C4-2B (cell line): Measurements from ENCODE around the gene CCDC196.

ENCODE experiments used
- CTCF ChIP-seq: fragments of 450-650 bp; conservative IDR thresholded peaks from 2 replicates; pipeline ENCODE4 v1.5.1; 2017; ENCODE audit warnings: mild to moderate bottlenecking
- ZFX ChIP-seq: fragments of 450-650 bp; IDR thresholded peaks from 2 replicates; pipeline ENCODE4 v1.6.1; 2017

GRCh38 chr14:66445936-66446335, 40.2 kb upstream of the CCDC196 start:
- TF ChIP-seq CTCF (no peak), ZFX (no peak)
